ENCODE measurements around the gene ATP8B1.

The ATP8B1 gene

GRCh38 chr18:57792631-57793301, 10.3 kb downstream of the ATP8B1 start:
- TF ChIP-seq CTCF (conservative IDR thresholded peaks at IDR 0.05; ENCODE audit: low read length) = no peak
- H3K4me3 ChIP-seq (ENCODE audit: low read length) = peak overlapping the region; percentile 20; the same call in 1 of the 2 replicates
- DNase-seq (ENCODE audit: low read depth) = no peak

- no peak for TF ChIP-seq CTCF (conservative IDR thresholded peaks at IDR 0.05; ENCODE audit: low read length)
- no peak overlapping the region for H3K4me3 ChIP-seq (ENCODE audit: low read length)
- DNase-seq (ENCODE audit: low read depth) = no peak
Measured at GRCh38 chr18:57791911-57792310, 11.2 kb downstream of the ATP8B1 start.

- no peak overlapping the region for H3K4me3 ChIP-seq (ENCODE audit: low read length)
- TF ChIP-seq CTCF (conservative IDR thresholded peaks at IDR 0.05; ENCODE audit: low read length) = no peak
- DNase-seq (ENCODE audit: low read depth) = no peak
Measured at GRCh38 chr18:57791192-57791591, 11.9 kb downstream of the ATP8B1 start.

- no peak overlapping the region for H3K4me3 ChIP-seq (ENCODE audit: low read length)
- no peak for DNase-seq (ENCODE audit: low read depth)
- no peak for TF ChIP-seq CTCF (conservative IDR thresholded peaks at IDR 0.05; ENCODE audit: low read length)
Measured at GRCh38 chr18:57790316-57790715, 12.8 kb downstream of the ATP8B1 start.

- no peak for TF ChIP-seq CTCF (conservative IDR thresholded peaks at IDR 0.05; ENCODE audit: low read length)
- DNase-seq (ENCODE audit: low read depth) = no peak
- H3K4me3 ChIP-seq (ENCODE audit: low read length) = peak overlapping the region; percentile 28; the same call in 1 of the 2 replicates
Measured at GRCh38 chr18:57789759-57790158, 13.4 kb downstream of the ATP8B1 start.

GRCh38 chr18:57789090-57789489, 14.0 kb downstream of the ATP8B1 start:
- no peak overlapping the region; the same call in none of the 2 replicates for H3K4me3 ChIP-seq (ENCODE audit: low read length)
- DNase-seq (ENCODE audit: low read depth) = peak; percentile 67
- TF ChIP-seq CTCF (conservative IDR thresholded peaks at IDR 0.05; ENCODE audit: low read length) = no peak

- DNase-seq (ENCODE audit: low read depth) = no peak
- no peak for TF ChIP-seq CTCF (conservative IDR thresholded peaks at IDR 0.05; ENCODE audit: low read length)
- H3K4me3 ChIP-seq (ENCODE audit: low read length) = no peak overlapping the region
Measured at GRCh38 chr18:57787068-57787685, 15.9 kb downstream of the ATP8B1 start.

Measured in AG10803 (cell line).